Measurements from ENCODE around the gene LTA4H.
"Not testable (repeated sequence)": the region's sequence is repeated elsewhere in the genome, so short reads cannot be mapped to it uniquely, and the experiment has no call there.

The LTA4H gene

GRCh38 chr12:96035283-96036236 is at the start of gene LTA4H:
TSS of gene LTA4H (minus strand) at chr12:96035587. CDS start at chr12:96035519, 68 bp downstream.
- DNase-seq: peak; percentile 97

- DNase-seq: no peak
Observed at GRCh38 chr12:96084624-96085023, 49.2 kb upstream of the LTA4H start.

DNA sequence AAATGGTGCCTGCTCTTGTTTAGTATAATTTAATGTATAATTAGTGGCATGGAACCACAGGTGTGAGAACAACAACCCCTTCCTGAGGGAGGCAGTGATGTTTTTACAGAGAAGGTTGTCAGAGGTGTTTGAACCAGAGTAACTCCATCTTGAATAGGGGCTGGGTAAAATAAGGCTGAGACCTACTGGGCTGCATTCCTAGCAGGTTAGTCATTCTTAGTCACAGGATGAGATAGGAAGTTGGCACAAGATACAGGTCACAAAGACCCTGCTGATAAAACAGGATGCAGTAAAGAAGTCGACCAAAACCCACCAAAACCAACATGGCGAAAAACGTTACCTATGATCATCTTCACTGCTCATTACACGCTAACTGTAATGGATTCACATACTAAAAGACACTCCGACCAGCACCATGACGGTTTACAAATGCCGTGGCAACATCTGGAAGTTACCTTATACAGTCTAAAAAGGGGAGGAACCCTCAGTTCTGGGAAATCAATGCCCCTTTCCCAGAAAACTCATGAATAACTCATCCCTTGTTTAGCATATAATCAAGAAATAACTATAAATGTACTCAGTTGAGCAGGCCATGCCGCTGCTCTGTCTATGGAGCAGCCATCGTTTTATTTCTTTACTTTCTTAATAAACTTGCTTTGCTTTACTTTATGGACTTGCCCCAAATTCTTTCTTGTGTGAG is 47.8 kb upstream of the LTA4H start:
- no peak for DNase-seq

- DNase-seq: no peak
Observed at GRCh38 chr12:96081596-96081995, 46.2 kb upstream of the LTA4H start.

DNA sequence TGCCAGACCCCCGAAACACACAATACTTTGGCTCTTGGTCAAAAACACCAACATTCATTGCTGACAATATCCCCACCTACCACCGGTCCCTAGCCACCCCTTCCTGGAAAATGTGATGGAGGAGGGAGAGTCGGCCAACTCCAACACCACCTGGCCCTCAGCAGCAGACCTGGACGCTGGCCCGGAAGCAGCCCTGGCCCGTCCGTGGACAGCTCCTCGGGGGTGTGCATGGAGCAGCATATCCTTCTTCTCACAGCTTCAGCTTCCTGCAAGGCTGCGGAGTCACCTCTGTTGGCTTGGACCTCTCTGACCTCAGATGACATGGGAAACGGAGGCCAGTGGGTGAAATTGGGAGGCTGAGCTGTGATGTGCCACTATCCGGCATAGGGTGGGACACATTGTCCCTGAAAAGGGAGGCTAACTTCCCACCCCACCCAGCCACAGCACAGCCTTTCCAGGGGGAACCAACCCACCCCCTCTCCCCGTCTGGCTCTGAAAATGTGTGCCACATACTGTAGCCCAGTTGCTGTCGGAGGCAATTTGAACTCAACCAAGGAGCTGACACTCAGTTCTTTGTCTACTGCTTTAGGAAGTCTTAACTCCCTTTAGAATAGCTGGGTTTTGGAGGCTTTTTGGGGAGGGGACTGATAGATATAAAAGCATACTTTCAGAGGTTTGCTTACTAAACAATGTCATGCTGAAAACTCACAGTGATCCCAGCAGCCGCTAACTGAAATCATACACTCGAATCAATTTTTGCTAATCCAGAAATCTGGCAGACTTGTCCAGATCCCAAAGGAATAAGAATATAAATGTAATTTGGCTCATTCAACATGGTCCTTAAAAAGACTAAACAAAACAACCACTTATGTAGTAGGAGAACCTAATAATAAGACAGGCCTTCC is 43.1 kb upstream of the LTA4H start:
- no peak for DNase-seq

GRCh38 chr12:96077081-96077480 is 41.7 kb upstream of the LTA4H start:
- no peak for DNase-seq

- DNase-seq: no peak
Observed at GRCh38 chr12:96075560-96075959, 40.2 kb upstream of the LTA4H start.

DNA sequence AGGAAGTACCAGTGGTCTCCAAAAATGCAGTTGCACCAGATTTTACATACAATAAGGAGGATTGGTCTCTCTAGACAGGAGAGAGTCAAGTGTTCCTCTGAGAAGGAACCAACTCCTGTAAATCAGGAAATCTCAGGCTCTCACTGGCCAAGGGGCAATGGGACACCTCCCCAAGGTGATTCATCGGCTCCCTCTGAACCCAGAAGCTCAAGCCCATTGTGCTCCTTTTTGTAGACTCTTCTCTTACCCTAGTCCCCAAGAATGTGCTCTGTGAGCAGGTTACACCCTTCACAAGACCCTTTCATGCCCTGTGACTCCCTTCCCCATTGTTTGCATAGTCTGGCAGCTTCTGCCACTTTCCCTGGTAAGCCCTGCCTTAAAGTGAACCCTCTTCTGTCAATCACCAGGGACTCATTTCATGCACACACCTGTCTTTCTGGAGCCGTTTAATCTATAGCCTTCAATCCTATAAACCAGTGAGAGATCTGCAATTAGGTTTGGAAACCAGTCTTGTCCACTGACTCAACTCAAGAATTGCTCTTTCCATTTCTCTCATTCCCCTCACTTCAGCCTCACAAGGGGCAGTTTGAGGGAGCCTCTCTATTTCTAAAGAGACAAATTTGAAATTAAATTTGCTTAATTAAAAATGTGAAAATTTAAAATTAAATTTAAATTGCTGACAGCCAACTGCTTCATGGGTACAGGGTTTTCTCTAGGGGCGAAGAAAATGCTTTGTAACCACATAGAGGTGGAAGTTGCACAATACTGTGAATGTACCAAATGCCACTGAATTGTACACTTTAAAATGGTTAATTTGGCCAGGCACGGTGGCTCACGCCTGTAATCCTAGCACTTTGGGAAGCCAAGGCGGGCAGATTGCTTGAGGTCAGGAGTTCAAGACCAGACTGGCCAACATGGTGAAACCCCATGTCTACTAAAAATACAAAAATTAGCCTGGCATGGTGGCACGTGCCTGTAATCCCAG is 38.3 kb upstream of the LTA4H start:
- DNase-seq: no peak

- DNase-seq: no peak
Observed at GRCh38 chr12:96070670-96071279, 35.4 kb upstream of the LTA4H start.

DNA sequence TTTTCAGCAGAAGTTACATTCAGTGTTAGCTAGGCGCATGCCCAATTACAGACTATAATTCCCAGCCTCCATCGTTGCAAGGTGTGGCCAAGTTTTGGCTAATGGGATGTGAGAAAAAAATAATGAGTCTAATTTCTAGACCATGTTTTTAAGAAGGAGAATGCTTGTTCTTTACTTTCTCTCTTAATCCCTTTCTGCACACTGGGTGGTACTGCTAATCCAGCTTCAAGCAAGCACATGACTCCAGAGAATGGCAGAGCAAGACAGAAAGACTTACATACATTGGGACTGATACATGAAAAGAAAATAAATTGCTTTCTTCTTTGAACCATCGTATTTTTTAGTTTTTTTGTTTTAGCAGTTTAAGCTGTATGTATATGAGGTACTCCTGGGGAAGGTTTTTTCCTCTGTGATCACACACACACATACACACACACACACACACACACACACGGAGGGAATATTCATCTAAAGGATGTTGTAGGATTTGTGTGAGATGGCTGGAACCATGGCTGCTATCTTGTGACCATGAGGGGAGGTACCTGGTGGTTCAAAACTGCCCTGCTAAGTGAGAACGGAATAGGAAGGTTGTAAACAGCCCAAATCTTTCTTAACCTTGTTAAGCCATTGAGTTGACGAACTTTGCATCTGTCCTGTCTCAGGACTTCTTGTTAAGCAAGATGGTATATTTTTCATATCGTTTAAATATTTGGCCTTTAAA is 34.3 kb upstream of the LTA4H start:
- no peak for DNase-seq

DNA sequence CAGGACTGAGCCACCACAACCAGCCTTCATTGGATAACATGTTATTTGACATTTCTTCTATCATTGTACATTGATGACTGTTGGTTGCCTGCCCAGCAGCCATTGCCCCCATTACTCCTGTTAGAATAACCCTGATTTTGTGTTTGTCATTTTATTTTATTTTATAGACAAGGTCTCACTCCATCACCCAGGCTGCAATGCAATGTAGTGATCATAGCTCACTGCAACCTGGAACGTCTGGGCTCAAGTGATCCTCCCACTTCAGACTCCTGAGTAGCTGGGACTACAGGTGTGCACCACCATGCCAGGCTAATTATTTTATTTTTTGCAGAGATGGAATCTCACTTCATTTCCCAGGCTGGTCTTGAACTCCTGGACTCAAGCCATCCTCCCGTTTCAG is 33.2 kb upstream of the LTA4H start:
- no peak for DNase-seq

DNA sequence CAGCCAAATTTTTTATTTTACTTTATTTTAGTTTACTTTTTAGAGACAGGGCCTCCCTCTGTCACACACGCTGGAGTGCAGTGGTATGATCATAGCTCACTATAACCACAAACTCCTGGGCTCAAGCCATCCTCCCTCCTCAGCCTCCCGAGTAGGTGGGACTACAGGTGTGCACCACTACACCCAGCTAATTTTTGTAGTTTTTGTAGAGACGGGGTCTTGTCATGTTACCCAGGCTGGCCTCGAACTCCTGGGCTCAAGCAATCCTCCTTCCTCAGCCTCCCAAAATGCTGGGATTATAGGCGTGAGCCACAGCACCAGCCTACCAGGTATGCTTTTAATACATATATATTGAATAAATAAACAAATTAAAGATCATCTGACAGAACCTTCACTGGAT is 32.7 kb upstream of the LTA4H start:
- no peak for DNase-seq

DNA sequence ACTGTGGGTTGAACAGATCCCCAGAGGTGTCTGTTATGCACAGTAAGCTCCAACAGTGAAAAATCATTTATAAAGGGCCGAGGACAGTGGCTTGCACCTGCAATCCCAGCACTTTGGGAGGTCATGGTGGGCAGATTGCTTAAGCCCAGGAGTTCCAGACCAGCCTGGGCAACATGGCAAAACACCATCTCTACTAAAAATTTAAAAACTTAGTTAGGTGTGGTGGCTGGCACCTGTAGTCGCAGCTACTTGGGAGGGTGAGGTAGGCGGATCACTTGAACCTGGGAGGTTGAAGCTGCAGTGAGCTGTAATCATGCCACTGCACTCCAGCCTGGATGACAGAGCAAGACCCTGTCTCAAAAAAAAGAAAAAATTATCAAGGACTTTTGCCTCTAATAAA is 30.4 kb upstream of the LTA4H start:
- DNase-seq: not testable (repeated sequence)

GRCh38 chr12:96064966-96065365 is 29.6 kb upstream of the LTA4H start:
- no peak for DNase-seq

DNA sequence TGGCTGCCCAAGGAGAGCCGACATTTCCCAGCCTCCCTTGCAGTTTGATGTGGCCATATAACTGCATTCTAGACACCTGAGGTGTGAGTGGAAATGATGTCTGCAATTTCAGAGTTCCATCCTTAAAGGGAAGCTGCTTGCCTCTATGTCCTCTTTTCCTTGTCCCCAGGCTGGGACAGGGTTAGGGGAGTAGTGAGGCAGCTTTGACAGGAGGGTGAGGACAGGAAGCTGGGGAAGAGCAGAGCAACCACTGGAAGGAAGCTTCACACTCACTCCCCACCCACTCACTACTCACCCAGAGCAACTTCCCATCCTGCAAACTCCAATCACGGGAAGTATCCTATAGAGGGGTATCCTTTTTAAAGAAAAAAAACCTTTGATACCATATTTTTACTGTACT is 28.9 kb upstream of the LTA4H start:
- no peak for DNase-seq

- DNase-seq: no peak
Observed at GRCh38 chr12:96063046-96063445, 27.7 kb upstream of the LTA4H start.

- peak; percentile 69 for DNase-seq
Observed at GRCh38 chr12:96061864-96062453, 26.6 kb upstream of the LTA4H start.

DNA sequence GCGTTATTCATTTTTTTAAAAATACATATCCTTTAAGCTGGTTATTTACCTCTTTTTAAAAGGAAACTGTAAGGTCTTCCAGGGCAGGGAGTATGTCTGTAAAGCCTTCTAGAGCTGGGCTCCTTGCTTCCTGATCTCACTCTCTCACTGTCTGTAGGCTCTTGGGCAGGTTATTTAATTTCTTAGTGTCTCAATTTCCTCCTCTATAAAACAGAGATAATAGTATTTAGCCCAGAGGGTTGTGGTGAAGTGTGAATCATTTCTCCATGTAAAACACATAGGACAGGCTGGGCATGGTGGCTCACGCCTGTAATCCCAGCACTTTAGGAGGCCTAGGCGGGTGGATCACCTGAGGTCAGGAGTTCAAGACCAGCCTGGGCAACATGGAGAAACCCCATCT is 25.9 kb upstream of the LTA4H start:
- no peak for DNase-seq

GRCh38 chr12:96060041-96060440 is 24.7 kb upstream of the LTA4H start:
- no peak for DNase-seq

DNA sequence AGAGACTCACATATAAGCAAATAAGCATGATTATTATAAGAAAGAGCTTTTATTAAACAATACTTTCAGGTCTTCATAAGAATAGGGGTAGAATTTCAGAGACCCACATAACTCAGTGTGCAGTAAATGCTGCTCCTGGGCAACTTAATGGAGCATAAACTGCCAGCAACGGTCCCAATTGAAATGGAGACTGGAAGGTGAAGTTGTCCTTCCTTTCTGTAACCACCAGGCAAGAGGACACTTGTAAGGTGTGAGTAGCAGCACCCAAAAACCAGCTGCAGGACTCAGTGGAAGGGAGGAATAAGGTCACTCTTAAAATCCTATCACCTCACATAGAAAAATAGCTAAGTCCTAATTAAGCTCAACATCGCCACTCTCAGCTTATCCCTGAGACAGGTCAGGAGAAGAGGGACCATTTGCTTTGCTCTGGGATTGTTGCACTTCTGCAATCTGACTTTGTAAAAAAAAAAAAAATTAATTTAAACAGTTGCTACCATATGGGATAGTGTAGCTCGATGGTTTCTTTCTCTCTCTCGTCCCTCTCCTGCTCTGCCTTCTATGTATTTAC is 22.7 kb upstream of the LTA4H start:
- no peak for DNase-seq

All from activated T-cell treated with anti-CD3 and anti-CD28 coated beads for 4 hours (primary cell).